ENCODE measurements around the gene RNF186.
"Not testable (repeated sequence)": the region's sequence is repeated elsewhere in the genome, so short reads cannot be mapped to it uniquely, and the experiment has no call there.

The RNF186 gene

GRCh38 chr1:19824036-19824435 is 9.0 kb upstream of the RNF186 start:
- no peak for DNase-seq

DNA sequence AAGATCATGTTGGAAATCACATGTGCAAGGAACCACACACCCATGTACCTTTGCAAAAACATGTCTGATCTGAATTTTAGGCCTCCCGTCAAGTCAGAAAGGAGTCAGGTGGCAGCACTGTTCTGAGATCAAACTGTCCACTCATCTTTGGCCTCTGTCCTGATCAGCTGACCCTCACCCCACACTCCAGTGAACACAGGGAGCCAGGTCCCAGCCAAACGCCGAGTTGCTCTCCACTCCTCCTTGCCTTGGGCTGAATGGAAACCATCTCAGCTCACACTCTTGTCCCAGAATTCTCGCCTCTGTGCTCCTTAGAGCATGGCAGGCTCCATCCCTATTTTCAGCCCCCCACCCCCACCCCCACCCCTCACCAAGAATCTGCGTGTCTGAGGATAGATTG is 4.6 kb upstream of the RNF186 start:
- no peak for DNase-seq

DNA sequence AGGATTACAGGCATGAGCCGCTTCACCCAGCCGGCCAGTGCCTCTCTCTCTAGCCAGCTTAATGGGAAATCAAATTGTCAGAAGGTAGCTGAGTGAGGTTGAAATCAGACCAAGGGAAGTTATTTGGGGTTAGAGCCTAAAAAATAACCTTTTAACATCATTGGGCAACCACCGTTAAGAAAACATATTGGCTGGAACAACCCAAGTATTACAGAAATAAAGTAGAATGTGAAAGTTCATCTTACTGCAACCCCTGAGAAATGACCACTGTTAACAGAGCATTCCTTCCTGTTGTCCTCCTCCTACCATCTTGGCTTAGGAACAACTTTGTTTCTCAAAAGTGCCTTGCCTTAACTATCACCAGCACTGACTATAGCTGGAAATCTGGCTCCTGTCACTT is 3.2 kb upstream of the RNF186 start:
- no peak for DNase-seq

DNA sequence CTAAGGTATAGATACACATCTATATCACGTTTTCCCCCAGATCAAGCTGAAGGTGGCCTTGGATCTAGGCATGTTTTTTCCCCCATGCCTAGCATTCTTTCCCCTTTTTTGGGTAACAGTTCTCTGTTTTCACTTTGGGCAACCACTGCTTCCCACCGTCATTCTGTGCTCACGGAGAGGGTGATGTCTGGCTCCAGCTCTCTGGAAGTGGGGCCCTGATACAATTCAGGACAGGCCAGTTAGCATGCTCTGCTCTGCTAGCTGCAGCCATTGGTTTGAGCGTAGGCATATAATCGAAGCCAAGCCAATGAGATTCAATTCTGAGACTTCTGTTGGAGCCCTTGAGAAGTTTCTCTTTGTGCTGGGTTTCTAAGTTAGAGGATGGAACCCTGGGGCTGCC is 2.1 kb upstream of the RNF186 start:
- no peak for DNase-seq

DNA sequence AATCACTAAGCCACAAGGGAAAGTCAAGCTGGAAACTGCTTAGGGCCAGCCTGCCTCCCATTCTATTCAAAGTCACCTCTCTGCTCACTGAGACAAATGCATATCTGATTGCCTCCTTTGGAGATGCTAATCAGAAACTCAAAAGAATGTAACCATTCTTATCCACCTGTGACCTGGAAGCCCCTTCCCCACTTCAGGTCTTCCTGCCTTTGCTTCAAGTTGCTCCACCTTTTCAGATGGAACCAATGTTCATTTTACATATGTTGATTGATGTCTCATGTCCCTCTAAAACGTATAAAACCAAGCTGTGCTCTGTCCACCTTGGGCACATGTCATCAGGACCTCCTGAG is 1.6 kb upstream of the RNF186 start:
- not testable (repeated sequence) for DNase-seq

GRCh38 chr1:19815801-19816736 is 986 bp upstream of the RNF186 start:
- DNase-seq: no peak

GRCh38 chr1:19814244-19814661 is 830 bp downstream of the RNF186 start:
- DNase-seq: no peak

- no peak for DNase-seq
Observed at GRCh38 chr1:19813643-19813960, 1.5 kb downstream of the RNF186 start.

DNA sequence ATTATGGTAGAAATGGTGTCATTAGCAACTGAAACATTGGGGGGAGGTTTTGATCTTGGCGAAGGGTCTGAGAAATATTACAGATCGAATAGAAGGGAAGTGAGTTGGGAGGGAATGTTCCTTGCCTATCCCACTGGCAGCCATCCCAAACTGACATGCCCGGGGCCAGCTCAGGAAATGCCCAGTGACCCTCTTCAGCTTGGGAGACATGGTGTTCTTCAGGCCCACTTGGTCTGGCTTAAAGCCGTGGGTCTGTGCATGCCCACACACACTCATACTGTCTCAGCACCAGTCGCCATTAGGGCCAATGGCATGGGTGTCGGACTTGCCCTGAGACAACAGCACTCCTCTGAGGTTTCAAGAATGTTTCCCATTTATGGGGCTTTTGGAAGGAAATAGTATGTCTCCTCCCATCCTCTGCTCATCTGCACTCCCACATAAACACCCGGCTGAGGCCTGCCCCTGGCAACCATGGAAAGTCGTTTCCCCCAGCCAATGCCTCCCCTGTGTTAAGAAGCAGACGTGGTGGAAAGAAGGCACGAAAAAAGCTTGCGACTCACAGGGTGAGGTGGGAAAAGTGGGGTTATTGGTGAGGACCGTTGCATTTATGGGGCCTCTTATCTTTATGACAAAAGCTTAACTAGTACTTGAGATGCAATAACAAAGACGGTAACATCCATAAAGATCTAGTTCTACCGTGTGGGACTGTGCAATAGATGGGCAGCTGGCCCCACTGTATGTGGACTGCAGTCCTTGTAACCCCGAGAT is 2.0 kb downstream of the RNF186 start:
- DNase-seq: no peak

- peak; percentile 60 for DNase-seq
Observed at GRCh38 chr1:19811206-19811851, 3.8 kb downstream of the RNF186 start.

GRCh38 chr1:19809044-19809750 is 5.9 kb downstream of the RNF186 start:
- DNase-seq: no peak

DNA sequence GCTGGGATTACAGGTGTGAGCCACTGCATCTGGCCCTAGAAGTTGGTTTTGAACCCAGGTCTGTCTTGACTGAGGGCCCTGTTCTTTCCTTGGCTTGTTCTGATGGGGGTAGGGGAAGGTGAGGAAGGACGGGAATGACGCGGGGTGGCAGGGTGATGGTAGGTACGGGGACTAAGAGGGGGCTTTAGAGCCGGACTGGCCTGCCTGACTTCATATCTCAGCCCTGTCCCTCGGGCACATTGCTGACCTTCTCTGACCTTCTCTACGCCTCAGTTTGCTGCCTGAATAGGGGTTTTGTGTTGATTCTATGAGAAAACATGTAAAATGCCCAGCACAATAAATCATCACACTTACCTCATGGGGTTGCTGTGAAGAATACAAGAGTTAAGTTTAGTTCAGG is 6.7 kb downstream of the RNF186 start:
- DNase-seq: no peak

GRCh38 chr1:19804831-19805251 is 10.2 kb downstream of the RNF186 start:
- no peak for DNase-seq

DNA sequence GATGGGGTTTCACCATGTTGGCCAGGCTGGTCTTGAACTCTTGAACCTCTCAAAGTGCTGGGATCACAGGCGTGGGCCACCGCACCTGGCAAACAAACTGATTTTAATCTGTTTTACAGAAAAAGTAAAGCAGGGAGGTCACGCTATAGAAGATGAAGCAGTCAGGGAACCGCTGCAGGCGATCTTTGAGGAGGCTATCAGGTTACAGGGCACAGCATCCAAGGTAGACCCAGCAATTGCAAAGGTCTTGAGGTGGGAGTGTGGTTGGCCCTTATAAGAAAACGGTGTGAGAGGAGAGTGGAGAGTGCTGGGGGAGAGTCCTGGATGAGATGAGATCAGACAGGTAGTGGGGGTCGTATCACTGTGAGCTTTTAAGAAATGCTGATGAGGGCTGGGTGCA is 12.8 kb downstream of the RNF186 start:
- DNase-seq: no peak

GRCh38 chr1:19800076-19800804 is 14.8 kb downstream of the RNF186 start:
- DNase-seq: peak; percentile 44

DNA sequence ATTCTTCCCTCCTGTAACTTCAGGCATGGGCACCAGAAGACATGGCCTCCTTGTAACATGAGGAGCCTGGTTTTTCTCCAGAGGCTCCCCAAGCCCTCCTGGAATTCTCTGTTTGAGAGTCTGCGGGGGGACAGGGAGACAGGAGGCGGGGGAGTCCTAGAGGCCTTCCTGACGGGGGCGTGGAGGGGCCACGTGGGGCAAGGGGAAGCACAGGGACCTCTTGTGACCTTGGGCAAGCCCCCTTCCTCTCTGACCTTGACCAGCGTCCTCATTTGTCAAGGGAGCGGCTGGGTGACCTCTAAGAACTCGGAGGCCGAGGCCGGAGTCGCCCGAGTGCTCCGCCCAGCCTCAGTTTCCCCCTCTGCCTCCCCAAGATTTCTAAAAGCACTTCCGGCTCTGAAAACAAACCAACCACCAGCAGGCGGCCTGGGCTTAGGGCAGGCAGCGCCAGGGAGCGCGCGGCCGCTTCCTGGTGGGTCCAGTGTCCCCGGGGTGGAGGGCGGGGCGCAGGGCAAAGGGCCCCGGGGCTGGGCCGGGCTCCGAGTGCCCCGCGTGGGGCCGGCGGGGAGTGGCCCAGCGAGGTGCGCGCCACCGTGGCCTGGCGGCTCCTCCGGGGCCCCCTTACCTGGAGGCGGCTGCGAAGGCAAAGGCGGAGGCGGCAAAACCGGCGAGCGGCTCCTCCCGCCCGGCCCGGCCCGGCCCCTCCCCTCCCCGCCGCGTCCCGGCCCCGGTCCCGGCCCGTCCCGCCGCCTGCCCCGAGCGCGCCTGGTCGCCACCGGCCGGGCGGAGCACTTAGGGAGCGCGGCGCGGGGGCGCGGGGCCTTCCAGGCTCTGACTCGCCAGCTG is 15.6 kb downstream of the RNF186 start, which contains the start of gene TMCO4:
Gene TMCO4 (minus strand): TSS at position 687 of the 846 bp plus-strand sequence. CDS start 19,158 bp downstream, outside the sequence.
- peak; percentile 54 for DNase-seq

DNA sequence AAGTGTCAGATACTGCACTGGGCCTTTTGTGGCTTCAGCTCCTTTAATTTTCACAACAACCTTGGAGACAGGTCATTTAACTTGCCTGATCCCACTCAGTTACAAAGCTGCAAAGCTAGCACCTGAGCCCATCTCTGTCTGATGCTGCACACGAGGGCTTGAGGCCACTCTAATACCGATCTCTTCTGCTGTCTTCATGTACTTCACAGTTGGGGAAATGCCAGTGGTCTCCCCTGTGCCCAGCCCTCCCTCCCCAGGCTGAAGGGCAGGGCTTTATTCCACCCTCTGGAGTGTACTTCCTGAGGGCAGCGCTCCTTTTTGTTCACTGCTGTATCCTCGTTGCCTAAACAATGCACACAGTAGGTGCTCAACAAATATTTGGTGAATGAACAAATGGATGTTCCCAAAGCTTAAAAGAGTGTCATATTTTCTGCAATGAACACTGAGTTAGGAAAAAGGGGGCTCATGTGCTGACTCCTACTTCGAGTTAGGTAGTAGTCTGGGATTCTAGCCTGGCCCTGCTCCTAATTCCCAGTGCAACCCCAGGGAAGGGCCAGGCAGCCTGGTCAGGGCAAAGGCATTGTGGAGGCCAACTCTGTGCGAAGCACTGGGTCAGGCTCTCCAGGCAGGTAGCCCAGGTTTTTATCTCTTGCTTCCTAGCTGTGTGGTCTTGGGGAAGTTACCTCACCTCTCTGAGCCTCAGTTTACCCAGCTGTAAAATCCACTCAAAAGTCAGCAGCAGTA is 16.4 kb downstream of the RNF186 start:
- DNase-seq: no peak

GRCh38 chr1:19797827-19798226 is 17.3 kb downstream of the RNF186 start:
- DNase-seq: no peak

DNA sequence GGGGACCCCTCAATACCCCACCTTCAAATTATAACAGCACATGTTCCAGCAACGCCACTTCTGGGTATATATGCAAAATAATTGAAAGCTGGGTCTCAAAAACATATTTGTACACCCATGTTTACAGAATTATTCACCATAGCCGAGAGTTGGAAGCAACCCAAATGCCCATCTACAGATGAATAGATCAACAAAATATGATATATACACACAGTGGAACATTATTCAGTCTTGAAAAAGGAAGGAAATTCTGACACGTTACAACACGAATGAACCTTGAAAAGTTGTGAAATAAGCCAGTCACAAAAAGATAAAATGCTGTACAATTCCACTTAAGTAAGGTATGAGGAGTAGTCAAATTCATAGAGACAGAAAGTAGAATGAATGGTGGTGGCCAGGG is 20.5 kb downstream of the RNF186 start:
- no peak for DNase-seq

DNA sequence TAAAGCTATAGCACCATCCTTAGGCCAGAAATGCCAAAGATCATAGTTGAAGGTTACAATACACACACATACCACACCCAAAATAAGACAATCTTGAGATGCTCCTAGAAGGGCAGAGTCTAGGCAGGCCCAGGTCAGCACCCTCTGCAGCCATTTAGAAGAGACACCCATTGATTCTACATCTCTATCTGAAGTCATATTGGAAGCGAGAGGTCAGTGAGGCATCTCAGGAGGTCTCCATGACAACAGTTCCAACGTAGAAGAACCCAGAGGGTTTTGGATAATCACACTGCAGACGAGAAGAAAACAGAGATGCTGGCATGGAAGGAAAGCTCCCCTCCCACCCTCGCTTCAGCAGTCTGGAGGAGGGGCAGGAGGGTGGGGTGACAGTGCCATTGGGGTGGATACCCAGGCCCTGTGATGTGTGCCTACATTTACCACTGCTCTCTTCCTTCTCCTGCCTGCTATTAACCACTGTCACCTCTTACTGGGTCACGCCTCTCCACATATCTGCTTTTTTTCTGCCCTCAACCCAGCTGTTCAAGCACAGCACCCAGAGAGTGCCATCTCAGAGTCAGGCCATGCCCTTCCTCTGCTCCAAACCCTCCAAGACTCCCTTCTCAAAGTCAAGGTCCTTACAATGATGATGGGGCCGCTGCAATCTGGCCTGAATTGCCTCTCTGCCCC is 21.6 kb downstream of the RNF186 start:
- DNase-seq: peak; percentile 4
